ENCODE results near the gene LTO1. TPM values are rescaled to one million over a fixed set of nuclear protein-coding genes. Genes with fewer than 3 reads are reported as not detected.
A peak's percentile ranks its signal among the peaks of the same experiment; 100 is the strongest.

Gene LTO1
- total and polyA plus RNA-seq, 2 of the 13 experiments (the other 11 are each of a cell fraction or from before 2014, with no cell fraction given): 11.8 to 15.0 TPM

DNA sequence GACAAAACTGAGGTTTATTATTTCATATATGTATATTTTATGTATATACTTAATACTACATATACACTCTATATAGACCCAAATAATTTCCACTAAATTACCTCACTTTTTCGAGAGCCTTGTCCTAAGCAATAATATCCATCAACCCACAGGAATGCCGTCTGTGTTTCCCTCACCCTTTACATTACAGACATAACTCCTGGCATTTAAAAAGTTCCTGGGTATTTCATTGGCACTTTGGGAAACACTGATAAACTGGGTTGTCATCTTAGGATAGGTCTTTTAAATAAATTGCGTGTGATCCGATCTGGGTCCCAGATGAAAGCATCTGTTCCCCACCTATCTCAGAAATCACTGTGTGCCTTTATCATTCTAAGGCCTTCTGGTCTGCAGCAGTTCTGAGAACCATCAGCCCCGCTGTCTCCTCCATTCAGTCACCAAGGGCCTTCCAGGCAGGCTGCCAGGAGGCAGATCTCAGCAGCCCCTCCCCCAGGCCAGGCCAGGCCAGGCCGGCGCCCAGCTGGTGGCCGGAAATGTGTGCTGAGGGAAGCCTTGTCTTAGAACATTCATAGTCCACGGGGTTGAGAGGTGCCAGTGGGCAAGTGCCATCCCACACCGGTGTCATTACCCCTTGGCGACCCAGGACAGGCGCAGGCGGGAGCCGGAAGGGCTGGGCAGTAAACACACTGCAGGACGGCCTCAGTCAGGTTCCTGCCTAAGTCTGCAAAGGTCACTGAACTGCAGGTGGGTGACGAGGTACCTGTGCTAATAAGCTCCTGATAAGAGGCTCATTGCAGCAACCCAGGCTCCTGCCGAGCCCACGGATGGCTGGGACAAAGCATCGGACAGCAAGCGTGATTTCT lies 25.4 kb upstream of the LTO1 start (continued):
- TF ChIP-seq, protein P1, sequence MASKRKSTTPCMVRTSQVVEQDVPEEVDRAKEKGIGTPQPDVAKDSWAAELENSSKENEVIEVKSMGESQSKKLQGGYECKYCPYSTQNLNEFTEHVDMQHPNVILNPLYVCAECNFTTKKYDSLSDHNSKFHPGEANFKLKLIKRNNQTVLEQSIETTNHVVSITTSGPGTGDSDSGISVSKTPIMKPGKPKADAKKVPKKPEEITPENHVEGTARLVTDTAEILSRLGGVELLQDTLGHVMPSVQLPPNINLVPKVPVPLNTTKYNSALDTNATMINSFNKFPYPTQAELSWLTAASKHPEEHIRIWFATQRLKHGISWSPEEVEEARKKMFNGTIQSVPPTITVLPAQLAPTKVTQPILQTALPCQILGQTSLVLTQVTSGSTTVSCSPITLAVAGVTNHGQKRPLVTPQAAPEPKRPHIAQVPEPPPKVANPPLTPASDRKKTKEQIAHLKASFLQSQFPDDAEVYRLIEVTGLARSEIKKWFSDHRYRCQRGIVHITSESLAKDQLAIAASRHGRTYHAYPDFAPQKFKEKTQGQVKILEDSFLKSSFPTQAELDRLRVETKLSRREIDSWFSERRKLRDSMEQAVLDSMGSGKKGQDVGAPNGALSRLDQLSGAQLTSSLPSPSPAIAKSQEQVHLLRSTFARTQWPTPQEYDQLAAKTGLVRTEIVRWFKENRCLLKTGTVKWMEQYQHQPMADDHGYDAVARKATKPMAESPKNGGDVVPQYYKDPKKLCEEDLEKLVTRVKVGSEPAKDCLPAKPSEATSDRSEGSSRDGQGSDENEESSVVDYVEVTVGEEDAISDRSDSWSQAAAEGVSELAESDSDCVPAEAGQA (IDR thresholded peaks at IDR 0.05; ENCODE audit: low read depth): 0 out of 2 replicates have a peak, but pooled peaks have one; percentile 39
- TF ChIP-seq, protein P1 (CRISPR knock-in tag; IDR thresholded peaks at IDR 0.05; ENCODE audit: borderline replicate concordance): no peak
- peak; percentile 37 for TF ChIP-seq AGO1 (IDR thresholded peaks at IDR 0.05; ENCODE audit: low read depth, low read length, poor library complexity, severe bottlenecking)
- TF ChIP-seq SMAD3 (CRISPR knock-in tag; IDR thresholded peaks at IDR 0.05): no peak
- peak; percentile 32; the same call in 1 of the 2 replicates for TF ChIP-seq KDM5B (CRISPR knock-in tag; IDR thresholded peaks at IDR 0.05; ENCODE audit: borderline replicate concordance)
- TF ChIP-seq CBFB (CRISPR knock-in tag; IDR thresholded peaks at IDR 0.05): no peak
- TF ChIP-seq HDAC2 (CRISPR knock-in tag; IDR thresholded peaks at IDR 0.05): peak; percentile 78
- peak; percentile 83 for TF ChIP-seq RXRB (CRISPR knock-in tag; IDR thresholded peaks at IDR 0.05; ENCODE audit: borderline replicate concordance)
- TF ChIP-seq, protein P2, sequence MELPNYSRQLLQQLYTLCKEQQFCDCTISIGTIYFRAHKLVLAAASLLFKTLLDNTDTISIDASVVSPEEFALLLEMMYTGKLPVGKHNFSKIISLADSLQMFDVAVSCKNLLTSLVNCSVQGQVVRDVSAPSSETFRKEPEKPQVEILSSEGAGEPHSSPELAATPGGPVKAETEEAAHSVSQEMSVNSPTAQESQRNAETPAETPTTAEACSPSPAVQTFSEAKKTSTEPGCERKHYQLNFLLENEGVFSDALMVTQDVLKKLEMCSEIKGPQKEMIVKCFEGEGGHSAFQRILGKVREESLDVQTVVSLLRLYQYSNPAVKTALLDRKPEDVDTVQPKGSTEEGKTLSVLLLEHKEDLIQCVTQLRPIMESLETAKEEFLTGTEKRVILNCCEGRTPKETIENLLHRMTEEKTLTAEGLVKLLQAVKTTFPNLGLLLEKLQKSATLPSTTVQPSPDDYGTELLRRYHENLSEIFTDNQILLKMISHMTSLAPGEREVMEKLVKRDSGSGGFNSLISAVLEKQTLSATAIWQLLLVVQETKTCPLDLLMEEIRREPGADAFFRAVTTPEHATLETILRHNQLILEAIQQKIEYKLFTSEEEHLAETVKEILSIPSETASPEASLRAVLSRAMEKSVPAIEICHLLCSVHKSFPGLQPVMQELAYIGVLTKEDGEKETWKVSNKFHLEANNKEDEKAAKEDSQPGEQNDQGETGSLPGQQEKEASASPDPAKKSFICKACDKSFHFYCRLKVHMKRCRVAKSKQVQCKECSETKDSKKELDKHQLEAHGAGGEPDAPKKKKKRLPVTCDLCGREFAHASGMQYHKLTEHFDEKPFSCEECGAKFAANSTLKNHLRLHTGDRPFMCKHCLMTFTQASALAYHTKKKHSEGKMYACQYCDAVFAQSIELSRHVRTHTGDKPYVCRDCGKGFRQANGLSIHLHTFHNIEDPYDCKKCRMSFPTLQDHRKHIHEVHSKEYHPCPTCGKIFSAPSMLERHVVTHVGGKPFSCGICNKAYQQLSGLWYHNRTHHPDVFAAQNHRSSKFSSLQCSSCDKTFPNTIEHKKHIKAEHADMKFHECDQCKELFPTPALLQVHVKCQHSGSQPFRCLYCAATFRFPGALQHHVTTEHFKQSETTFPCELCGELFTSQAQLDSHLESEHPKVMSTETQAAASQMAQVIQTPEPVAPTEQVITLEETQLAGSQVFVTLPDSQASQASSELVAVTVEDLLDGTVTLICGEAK (IDR thresholded peaks at IDR 0.05): no peak
- TF ChIP-seq, protein P2 (CRISPR knock-in tag; IDR thresholded peaks at IDR 0.05): no peak
- peak; percentile 67; the same call in 1 of the 2 replicates for TF ChIP-seq HOXA3 (CRISPR knock-in tag; IDR thresholded peaks at IDR 0.05)
- TF ChIP-seq CBX5 (CRISPR knock-in tag; IDR thresholded peaks at IDR 0.05; ENCODE audit: borderline replicate concordance): peak; percentile 25; the same call in 1 of the 2 replicates
- TF ChIP-seq HMG20A (CRISPR knock-in tag; IDR thresholded peaks at IDR 0.05; ENCODE audit: borderline replicate concordance): peak; percentile 59; the same call in 1 of the 2 replicates
- no peak for TF ChIP-seq KMT2B (CRISPR knock-in tag; IDR thresholded peaks at IDR 0.05)
- peak; percentile 61; the same call in 1 of the 2 replicates for TF ChIP-seq HIVEP1 (CRISPR knock-in tag; IDR thresholded peaks at IDR 0.05)

Data from HepG2 (cell line).